Measurements from ENCODE around the gene HDAC1.
"Not testable (repeated sequence)": the region's sequence is repeated elsewhere in the genome, so short reads cannot be mapped to it uniquely, and the experiment has no call there.

Gene HDAC1

DNA sequence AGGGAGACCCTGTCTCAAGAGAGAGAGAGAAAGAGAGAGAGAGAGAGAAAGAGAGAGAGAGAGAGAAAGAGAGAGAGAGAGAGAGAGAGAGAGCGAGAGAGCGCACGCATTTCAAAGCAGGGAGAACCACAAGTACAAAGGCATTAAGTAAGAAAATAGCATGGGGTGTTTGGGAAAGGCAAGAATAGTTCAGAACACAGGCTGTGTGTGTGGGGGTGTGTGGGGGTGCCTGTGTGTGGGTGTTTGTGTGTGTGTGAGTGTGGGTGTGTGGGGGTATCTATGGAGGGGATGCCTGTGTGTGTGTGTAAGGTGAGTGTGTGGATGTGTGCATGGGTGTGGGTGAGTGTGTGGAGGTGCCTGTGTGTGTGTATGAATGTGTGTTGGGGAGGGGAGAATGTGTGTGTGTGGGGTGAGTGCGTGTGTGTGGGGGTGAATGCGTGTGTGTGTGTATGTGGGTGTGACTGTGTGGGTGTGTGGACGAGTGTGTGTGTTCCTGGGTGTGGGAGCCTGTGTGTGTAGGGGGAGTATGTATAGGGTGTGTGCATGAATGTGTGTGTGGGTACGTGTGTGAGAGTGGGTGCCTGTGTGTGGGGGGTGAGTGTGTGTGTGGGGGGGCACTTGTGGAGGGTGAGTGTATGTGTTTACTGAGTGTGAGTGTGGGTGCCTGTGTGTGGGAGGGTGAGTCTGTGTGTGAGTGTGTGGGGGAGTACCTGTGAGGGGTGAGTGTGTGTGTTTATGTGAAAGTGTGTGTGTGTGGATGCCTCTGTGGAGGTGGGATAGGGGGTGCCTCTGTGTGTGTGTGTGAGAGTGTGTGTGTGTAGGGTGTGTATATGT lies 19.1 kb upstream of the HDAC1 start:
- H3K4me3 ChIP-seq = no peak overlapping the region
- peak overlapping the region in 5 of 21 experiments; percentile 22 to 72 (median 29) for H3K27ac ChIP-seq

GRCh38 chr1:32273391-32274208 lies 18.3 kb upstream of the HDAC1 start:
- no peak overlapping the region for H3K4me3 ChIP-seq
- H3K27ac ChIP-seq = peak overlapping the region in 6 of 21 experiments; percentile 8 to 72 (median 38)

GRCh38 chr1:32274646-32275340 lies 17.1 kb upstream of the HDAC1 start:
- Histone ChIP-seq H3K27ac (peak overlapping the region in 2 of 21 experiments; percentile 8 to 72), H3K4me3 (no peak overlapping the region)

- H3K27ac ChIP-seq = no peak overlapping the region
- peak overlapping the region in 2 of 7 experiments; percentile 5 to 11 for H3K4me3 ChIP-seq
Observed at GRCh38 chr1:32275424-32275823, 16.5 kb upstream of the HDAC1 start.

- no peak overlapping the region for H3K4me3 ChIP-seq
- no peak overlapping the region for H3K27ac ChIP-seq
Observed at GRCh38 chr1:32276032-32276782, 15.7 kb upstream of the HDAC1 start.

GRCh38 chr1:32284777-32285176 lies 7.1 kb upstream of the HDAC1 start:
- H3K27ac ChIP-seq, H3K4me3 ChIP-seq: not testable (repeated sequence)

DNA sequence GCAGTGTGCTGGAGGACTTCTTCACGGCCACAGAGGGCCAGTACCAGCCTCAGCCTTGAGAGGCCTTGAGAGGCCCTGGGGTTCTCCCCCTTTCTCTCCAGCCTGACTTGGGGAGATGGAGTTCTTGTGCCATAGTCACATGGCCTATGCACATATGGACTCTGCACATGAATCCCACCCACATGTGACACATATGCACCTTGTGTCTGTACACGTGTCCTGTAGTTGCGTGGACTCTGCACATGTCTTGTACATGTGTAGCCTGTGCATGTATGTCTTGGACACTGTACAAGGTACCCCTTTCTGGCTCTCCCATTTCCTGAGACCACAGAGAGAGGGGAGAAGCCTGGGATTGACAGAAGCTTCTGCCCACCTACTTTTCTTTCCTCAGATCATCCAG lies 6.2 kb upstream of the HDAC1 start:
- Histone ChIP-seq H3K4me3 (no peak overlapping the region), H3K27ac (no peak overlapping the region)

DNA sequence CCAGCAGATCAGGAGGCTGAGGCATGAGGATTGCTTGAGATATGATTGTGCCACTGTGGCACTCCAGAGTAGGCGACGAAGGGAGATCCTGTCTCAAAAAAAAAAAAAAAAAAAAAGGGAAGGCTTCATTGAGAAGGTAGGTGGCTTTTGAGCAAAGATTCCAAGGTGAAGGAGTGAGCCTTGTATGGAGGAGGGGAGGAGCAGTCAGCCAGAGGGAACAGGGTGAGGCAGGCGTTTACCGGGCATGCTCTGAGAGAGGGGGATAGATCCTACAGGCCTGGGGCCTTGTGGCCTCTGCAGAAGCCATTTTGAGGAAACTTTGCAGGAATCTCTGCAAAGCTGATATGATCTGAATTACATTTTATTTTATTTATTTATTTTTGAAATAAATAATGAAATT lies 5.1 kb upstream of the HDAC1 start:
- Histone ChIP-seq H3K27ac (no peak overlapping the region), H3K4me3 (no peak overlapping the region)

- H3K4me3 ChIP-seq = no peak overlapping the region
- peak overlapping the region in 7 of 21 experiments; percentile 17 to 58 (median 43) for H3K27ac ChIP-seq
Observed at GRCh38 chr1:32289256-32289655, 2.6 kb upstream of the HDAC1 start.

DNA sequence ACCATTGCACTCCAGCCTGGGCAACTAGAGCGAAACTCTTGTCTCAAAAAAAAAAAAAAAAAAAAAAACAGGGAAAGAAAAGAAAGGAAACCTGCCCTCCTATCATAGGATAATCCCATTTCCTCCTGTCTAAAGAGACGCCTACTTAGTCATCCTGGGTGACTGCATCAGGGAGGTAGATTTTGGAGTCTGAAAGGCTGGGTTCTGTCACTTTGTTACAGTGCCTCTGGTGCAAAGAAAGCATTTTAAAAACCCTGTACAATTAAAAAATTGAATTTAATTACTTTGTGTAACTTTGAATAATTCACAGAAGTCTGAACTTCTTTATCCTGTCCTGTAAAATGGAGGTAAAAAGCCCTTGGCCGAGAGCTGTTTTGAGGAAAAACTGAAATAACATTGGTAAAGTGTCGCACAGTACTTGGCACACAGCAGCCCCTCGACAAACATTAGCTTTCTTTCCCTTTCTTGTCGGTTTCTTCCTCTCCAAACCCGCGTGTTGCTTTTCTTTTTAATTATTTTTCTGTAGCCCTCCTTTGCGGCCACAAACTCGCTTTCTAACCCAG lies 657 bp upstream of the HDAC1 start:
- H3K27ac ChIP-seq = peak overlapping the region in 20 of 21 experiments; percentile 74 to 96 (median 83)
- peak overlapping the region; percentile 62 to 96 (median 85) for H3K4me3 ChIP-seq

DNA sequence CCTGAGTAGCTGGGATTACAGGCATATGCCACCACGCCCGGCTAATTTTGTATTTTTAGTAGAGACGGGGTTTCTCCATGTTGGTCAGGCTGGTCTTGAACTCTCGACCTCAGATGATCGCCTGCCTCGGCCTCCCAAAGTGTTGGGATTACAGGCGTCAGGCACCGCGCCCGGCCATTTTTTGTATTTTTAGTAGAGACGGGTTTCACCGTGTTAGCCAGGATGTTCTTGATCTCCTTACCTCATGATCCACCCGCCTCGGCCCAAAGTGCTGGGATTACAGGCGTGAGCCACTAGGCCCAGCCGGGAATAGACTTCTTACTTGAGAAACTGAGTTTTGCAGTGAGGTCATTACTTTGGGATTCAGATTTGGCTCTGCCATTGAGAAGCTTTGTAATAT lies 6.3 kb downstream of the HDAC1 start:
- not testable (repeated sequence) for H3K27ac ChIP-seq, H3K4me3 ChIP-seq

DNA sequence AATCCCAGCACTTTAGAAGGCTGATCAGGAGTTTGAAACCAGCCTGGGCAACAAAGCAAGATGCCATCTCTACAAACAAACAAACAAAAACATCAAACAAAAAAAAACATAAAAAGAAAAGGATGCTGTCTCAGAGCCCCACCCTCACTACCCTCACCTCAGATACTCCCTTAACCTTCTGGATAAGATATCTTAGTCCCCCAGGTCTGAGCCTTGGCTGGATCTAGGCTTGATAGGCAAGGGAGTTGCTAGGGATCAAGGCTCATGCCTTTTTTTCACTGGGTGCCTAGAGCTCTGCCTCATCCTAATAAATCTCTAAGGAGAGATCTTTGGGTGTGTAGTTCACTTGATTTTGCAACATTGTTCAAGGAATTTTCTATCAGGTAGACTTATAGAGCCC lies 7.4 kb downstream of the HDAC1 start:
- Histone ChIP-seq H3K27ac (no peak overlapping the region), H3K4me3 (no peak overlapping the region)

- Histone ChIP-seq H3K4me3 (no peak overlapping the region), H3K27ac (no peak overlapping the region)
Observed at GRCh38 chr1:32303358-32303757, 11.5 kb downstream of the HDAC1 start.

DNA sequence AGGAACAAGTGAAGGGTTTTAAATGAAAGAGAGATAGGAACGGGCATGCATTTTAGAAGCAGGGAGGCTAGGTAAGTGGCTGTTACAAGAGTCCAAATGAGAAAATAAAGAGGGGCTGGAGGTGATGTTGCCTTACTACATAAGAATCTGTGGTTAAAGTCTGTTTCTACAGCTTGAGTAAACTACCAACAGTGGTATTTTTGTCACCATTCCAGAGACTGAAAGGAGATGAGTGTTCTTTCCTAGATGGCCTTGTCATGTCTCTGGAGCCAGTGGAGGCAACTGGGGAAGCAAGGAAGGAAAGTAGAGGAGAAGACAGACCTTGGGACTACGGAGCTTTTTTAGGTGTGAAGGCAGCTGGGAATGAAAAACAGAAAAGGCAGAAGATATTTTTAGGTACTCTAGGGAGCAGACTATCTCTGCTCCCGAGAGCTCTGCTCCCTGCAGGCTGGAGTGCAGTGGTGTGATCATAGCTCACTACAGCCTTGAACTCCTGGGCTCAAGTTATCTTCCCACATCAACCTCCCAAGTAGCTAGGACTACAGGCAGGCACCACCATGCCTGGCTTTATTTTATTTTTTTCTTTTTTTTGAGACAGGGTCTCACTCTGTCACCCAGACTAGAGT lies 12.2 kb downstream of the HDAC1 start:
- Histone ChIP-seq H3K27ac (no peak overlapping the region), H3K4me3 (no peak overlapping the region)

GRCh38 chr1:32305310-32305709 lies 13.4 kb downstream of the HDAC1 start:
- Histone ChIP-seq H3K4me3 (no peak overlapping the region), H3K27ac (no peak overlapping the region)

GRCh38 chr1:32307324-32307723 lies 15.4 kb downstream of the HDAC1 start:
- no peak overlapping the region for H3K4me3 ChIP-seq
- no peak overlapping the region for H3K27ac ChIP-seq

GRCh38 chr1:32309960-32310359 lies 18.1 kb downstream of the HDAC1 start:
- Histone ChIP-seq H3K27ac (no peak overlapping the region), H3K4me3 (no peak overlapping the region)

- Histone ChIP-seq H3K27ac (no peak overlapping the region), H3K4me3 (no peak overlapping the region)
Observed at GRCh38 chr1:32311709-32312393, 20.0 kb downstream of the HDAC1 start.

Measured in skin epidermis (tissue), 12 donors.